Measurements from ENCODE around the gene RPS21.

RPS21 gene

DNA sequence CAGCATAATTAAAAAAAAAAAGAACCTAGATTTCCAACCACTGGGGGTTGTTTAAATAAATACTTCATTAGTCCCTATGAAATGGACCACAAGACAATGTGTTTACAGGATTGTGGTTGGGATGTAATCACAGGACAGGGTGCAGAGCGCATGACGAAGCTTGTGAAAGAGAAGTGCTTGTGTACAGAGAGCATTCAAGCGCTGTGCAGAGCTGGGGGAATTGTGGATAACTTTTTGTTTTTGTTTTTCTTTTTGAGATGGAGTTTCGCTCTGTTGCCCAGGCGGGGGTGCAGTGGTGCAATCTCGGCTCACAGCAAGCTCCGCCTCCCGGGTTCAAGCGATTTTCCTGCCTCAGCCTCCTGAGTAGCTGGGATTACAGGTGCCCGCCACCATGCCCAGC lies 42.1 kb upstream of the RPS21 start:
- DNase-seq (ENCODE audit: low read depth), result no peak
- H3K4me3 ChIP-seq (ENCODE audit: low read depth, low read length), result no peak overlapping the region
- in situ Hi-C loops (cut with HindIII; ENCODE audit: low sequenced_read_pairs), result no loop called here
- TF ChIP-seq, protein P1, sequence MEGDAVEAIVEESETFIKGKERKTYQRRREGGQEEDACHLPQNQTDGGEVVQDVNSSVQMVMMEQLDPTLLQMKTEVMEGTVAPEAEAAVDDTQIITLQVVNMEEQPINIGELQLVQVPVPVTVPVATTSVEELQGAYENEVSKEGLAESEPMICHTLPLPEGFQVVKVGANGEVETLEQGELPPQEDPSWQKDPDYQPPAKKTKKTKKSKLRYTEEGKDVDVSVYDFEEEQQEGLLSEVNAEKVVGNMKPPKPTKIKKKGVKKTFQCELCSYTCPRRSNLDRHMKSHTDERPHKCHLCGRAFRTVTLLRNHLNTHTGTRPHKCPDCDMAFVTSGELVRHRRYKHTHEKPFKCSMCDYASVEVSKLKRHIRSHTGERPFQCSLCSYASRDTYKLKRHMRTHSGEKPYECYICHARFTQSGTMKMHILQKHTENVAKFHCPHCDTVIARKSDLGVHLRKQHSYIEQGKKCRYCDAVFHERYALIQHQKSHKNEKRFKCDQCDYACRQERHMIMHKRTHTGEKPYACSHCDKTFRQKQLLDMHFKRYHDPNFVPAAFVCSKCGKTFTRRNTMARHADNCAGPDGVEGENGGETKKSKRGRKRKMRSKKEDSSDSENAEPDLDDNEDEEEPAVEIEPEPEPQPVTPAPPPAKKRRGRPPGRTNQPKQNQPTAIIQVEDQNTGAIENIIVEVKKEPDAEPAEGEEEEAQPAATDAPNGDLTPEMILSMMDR (IDR thresholded peaks at IDR 0.05; ENCODE audit: low read depth, low read length, missing control alignments), result no peak

DNA sequence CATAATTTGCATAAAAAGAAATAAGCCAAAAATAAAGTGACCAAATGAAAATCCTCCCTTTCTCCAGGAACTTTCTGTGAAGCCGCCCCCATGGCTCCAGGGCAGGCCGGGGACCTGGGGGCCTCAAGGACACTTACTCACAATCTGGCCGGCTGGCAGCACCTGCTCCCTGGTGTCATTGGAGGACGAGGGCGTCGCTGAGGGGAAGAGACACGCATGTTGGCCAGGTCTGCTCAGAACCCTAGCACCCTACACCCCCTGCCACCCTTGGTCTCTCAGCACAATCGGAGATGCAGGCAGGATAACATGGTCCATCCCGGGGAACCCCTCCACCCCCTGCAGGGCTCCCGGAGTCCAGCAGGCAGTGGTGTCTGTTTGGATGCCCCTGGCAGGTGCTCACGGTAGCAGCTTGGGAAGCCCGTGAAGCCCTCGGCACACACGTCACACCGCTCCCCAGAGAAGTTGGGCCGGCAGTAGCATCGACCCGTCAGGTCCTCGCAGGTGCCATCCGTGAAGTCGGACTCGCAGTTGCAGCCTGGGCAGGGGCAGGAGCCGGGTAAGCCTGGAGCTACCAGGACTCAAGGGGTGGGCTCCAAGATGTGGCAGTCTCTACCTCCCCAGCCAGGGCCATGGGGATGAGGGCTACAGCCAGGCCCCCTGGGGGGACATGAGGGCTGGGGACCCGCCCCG lies 41.1 kb upstream of the RPS21 start:
- TF ChIP-seq, protein P1 (IDR thresholded peaks at IDR 0.05; ENCODE audit: low read depth, low read length, missing control alignments), result no peak

DNA sequence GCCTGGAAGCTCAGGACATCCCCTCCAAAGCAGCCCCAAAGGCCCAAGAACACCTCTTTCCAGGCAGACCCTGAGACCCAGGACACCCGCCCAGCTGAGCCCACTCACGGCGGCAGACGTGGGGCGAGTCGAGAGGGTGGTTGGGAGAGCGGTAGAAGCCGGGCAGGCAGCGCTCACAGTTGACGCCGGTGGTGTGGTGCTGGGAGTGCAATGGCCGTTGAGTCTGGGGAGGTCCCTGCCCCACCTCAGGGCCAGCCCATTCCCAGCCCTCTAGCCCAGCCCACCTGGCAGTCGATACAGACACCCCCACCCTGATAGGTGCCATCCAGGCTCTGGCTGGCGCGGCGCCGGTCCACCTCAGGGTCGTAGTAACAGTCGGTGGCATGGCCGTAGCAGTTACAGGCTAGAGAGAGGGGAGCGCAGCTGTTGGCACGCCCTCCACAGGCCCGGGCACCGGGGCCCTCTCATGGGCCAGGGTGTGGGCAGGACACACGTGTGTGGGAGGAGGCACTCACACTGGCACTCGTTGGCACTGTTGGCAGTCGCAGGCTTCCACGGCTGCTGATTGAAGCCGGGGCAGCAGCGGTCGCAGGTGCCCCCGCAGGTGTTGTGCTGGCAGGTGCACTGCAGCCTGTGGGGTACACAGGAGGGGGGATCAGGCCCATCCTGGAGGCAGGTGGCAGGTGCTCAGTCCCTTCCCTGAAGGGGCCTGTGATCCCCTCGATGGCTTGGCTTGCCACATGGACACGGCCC lies 40.3 kb upstream of the RPS21 start:
- TF ChIP-seq, protein P1 (IDR thresholded peaks at IDR 0.05; ENCODE audit: low read depth, low read length, missing control alignments), result no peak
- no peak for DNase-seq (ENCODE audit: low read depth)
- in situ Hi-C loops (cut with HindIII; ENCODE audit: low sequenced_read_pairs), result no loop called here
- no peak overlapping the region for H3K4me3 ChIP-seq (ENCODE audit: low read depth, low read length)

More for the DNA sequence above, 41.1 kb upstream of the RPS21 start:
- in situ Hi-C loops (cut with HindIII; ENCODE audit: low sequenced_read_pairs), result no loop called here
- DNase-seq (ENCODE audit: low read depth), result no peak
- H3K4me3 ChIP-seq (ENCODE audit: low read depth, low read length), result no peak overlapping the region

DNA sequence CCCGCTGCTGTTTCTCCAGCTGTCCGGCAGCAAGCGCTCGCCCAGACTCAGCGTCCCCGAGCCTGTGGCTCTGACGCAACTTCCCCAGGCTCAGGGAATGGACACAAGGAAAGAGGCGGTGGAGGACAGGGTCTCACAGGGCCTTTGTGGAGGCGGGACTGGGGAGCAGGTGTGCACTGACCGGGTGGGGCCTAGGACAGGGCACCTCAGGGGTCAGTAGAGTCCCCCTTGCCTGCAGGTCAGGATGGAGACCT lies 39.8 kb upstream of the RPS21 start:
- TF ChIP-seq, protein P1 (IDR thresholded peaks at IDR 0.05; ENCODE audit: low read depth, low read length, missing control alignments), result no peak
- no peak for DNase-seq (ENCODE audit: low read depth)
- in situ Hi-C loops (cut with HindIII; ENCODE audit: low sequenced_read_pairs), result no loop called here
- H3K4me3 ChIP-seq (ENCODE audit: low read depth, low read length), result no peak overlapping the region

DNA sequence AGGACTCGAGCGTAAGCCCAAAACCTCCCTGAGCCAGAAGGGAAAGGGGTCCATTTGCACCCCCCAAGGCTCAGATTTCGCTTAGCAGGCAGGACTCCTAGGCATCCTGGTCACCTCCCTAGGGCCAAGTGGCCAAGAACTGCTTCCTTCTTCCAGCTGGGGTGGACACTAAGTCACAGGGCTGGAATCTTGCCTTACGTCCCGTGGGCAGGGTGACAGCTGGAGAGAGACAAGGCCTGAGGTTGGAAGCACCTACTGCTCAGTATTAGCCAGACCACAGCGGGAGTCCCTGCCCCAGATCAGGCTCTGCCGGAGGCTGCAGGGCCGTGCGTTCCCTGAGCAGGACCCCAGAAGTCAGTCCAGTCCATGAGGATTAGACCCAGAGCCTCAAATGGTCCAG lies 39.5 kb upstream of the RPS21 start:
- in situ Hi-C loops (cut with HindIII; ENCODE audit: low sequenced_read_pairs), result no loop called here
- H3K4me3 ChIP-seq (ENCODE audit: low read depth, low read length), result no peak overlapping the region
- no peak for DNase-seq (ENCODE audit: low read depth)
- TF ChIP-seq, protein P1 (IDR thresholded peaks at IDR 0.05; ENCODE audit: low read depth, low read length, missing control alignments), result no peak

DNA sequence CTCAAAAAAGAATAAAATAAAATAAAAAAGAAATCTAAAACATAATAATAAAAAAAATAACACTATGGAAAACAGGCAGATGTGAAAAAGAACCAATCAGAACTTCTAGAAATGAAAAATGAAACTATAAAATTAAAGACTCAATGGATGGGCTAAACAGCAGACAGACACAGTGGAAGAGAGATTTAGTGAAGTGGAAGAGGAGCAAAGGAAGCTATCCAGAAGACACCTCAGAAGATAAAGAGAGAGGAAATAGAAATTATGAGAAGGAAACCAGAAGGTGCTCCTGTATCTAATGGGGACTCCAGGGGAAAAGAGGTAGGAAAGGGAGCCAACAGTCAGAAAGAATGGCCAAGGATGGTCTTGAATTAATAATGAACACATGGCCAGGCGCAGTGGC lies 38.3 kb upstream of the RPS21 start:
- in situ Hi-C loops (cut with HindIII; ENCODE audit: low sequenced_read_pairs), result no loop called here

More for the DNA sequence above, 38.3 kb upstream of the RPS21 start:
- TF ChIP-seq, protein P1 (IDR thresholded peaks at IDR 0.05; ENCODE audit: low read depth, low read length, missing control alignments), result no peak
- no peak for DNase-seq (ENCODE audit: low read depth)
- no peak overlapping the region for H3K4me3 ChIP-seq (ENCODE audit: low read depth, low read length)
